ENCODE data around the gene FLT4. TPM values are rescaled to one million over a fixed set of nuclear protein-coding genes. Genes with fewer than 3 reads are reported as not detected.
A peak's percentile ranks its signal among the peaks of the same experiment; 100 is the strongest.
"Not testable (repeated sequence)": the region's sequence is repeated elsewhere in the genome, so short reads cannot be mapped to it uniquely, and the experiment has no call there.

The FLT4 gene
- total and polyA plus RNA-seq, 2 experiments from 2014 or later: 3.9 to 9.0 TPM

- no peaks in the 10 kb centered on the region for H3K9me3 ChIP-seq (ENCODE audit: low read depth)
- TF ChIP-seq CTCF (IDR thresholded peaks at IDR 0.05; ENCODE audit: low read depth, low read length): no peak
- H3K4me3 ChIP-seq: no peak overlapping the region
- H3K27me3 ChIP-seq: no peaks in the 10 kb centered on the region
- DNase-seq (ENCODE audit: low read depth in 1 of 2, low spot score in 1 of 2): no peak
- no peak overlapping the region for H3K27ac ChIP-seq
- H3K4me1 ChIP-seq (ENCODE audit: low read depth): no peaks in the 10 kb centered on the region
- H3K36me3 ChIP-seq: no peaks in the 10 kb centered on the region
Observed at GRCh38 chr5:180683220-180683922, 34.0 kb upstream of the FLT4 start.

GRCh38 chr5:180682560-180682959 lies 33.2 kb upstream of the FLT4 start:
- H3K27me3 ChIP-seq: no peaks in the 10 kb centered on the region
- H3K27ac ChIP-seq: no peak overlapping the region
- DNase-seq (ENCODE audit: low read depth in 1 of 2, low spot score in 1 of 2): no peak
- H3K36me3 ChIP-seq: no peaks in the 10 kb centered on the region
- no peak for TF ChIP-seq CTCF (IDR thresholded peaks at IDR 0.05; ENCODE audit: low read depth, low read length)
- H3K9me3 ChIP-seq (ENCODE audit: low read depth): no peaks in the 10 kb centered on the region
- no peak overlapping the region for H3K4me3 ChIP-seq
- H3K4me1 ChIP-seq (ENCODE audit: low read depth): no peaks in the 10 kb centered on the region

- H3K9me3 ChIP-seq (ENCODE audit: low read depth); H3K36me3 ChIP-seq; H3K27me3 ChIP-seq; H3K27ac ChIP-seq; H3K4me1 ChIP-seq (ENCODE audit: low read depth); DNase-seq (ENCODE audit: low read depth in 1 of 2, low spot score in 1 of 2); H3K4me3 ChIP-seq: not testable (repeated sequence)
Observed at GRCh38 chr5:180682008-180682407, 32.6 kb upstream of the FLT4 start.

- H3K4me3 ChIP-seq; DNase-seq (ENCODE audit: low read depth in 1 of 2, low spot score in 1 of 2); H3K4me1 ChIP-seq (ENCODE audit: low read depth); H3K9me3 ChIP-seq (ENCODE audit: low read depth); H3K27ac ChIP-seq; H3K36me3 ChIP-seq: not testable (repeated sequence)
- peaks cover 31% of the 10 kb centered on the region for H3K27me3 ChIP-seq
Observed at GRCh38 chr5:180678319-180678718, 28.9 kb upstream of the FLT4 start.

- Histone ChIP-seq H3K9me3 (ENCODE audit: low read depth) (no peaks in the 10 kb centered on the region), H3K36me3 (no peaks in the 10 kb centered on the region), H3K4me1 (ENCODE audit: low read depth) (no peaks in the 10 kb centered on the region), H3K4me3 (no peak overlapping the region), H3K27ac (no peak overlapping the region), H3K27me3 (peaks cover 56% of the 10 kb centered on the region)
- TF ChIP-seq CTCF (IDR thresholded peaks at IDR 0.05; ENCODE audit: low read depth, low read length): no peak
- DNase-seq (ENCODE audit: low read depth in 1 of 2, low spot score in 1 of 2): no peak
Observed at GRCh38 chr5:180675036-180675635, 25.7 kb upstream of the FLT4 start.

GRCh38 chr5:180674090-180674475 lies 24.7 kb upstream of the FLT4 start:
- not testable (repeated sequence) for H3K4me1 ChIP-seq (ENCODE audit: low read depth); H3K9me3 ChIP-seq (ENCODE audit: low read depth); H3K36me3 ChIP-seq; H3K27ac ChIP-seq
- peak in 1 of 2 donors; percentile 11 for DNase-seq (ENCODE audit: low read depth in 1 of 2, low spot score in 1 of 2)
- peaks cover 56% of the 10 kb centered on the region for H3K27me3 ChIP-seq
- H3K4me3 ChIP-seq: peak overlapping the region; percentile 36

- Histone ChIP-seq H3K4me1 (ENCODE audit: low read depth) (no peaks in the 10 kb centered on the region), H3K4me3 (peak overlapping the region; percentile 36), H3K27me3 (peaks cover 56% of the 10 kb centered on the region), H3K27ac (no peak overlapping the region), H3K9me3 (ENCODE audit: low read depth) (no peaks in the 10 kb centered on the region), H3K36me3 (no peaks in the 10 kb centered on the region)
- DNase-seq (ENCODE audit: low read depth in 1 of 2, low spot score in 1 of 2): peak in 1 of 2 donors; percentile 17
- peak; percentile 6 for TF ChIP-seq CTCF (IDR thresholded peaks at IDR 0.05; ENCODE audit: low read depth, low read length)
Observed at GRCh38 chr5:180673371-180674089, 24.1 kb upstream of the FLT4 start.

GRCh38 chr5:180671958-180672524 lies 22.6 kb upstream of the FLT4 start:
- not testable (repeated sequence) for H3K9me3 ChIP-seq (ENCODE audit: low read depth); H3K4me3 ChIP-seq; H3K27ac ChIP-seq; DNase-seq (ENCODE audit: low read depth in 1 of 2, low spot score in 1 of 2); H3K4me1 ChIP-seq (ENCODE audit: low read depth); H3K36me3 ChIP-seq
- peaks cover 56% of the 10 kb centered on the region for H3K27me3 ChIP-seq
